ENCODE data around the gene ALOX12. TPM values are rescaled to one million over a fixed set of nuclear protein-coding genes. Genes with fewer than 3 reads are reported as not detected.
"Not testable (repeated sequence)": the region's sequence is repeated elsewhere in the genome, so short reads cannot be mapped to it uniquely, and the experiment has no call there.

The ALOX12 gene, protein sequence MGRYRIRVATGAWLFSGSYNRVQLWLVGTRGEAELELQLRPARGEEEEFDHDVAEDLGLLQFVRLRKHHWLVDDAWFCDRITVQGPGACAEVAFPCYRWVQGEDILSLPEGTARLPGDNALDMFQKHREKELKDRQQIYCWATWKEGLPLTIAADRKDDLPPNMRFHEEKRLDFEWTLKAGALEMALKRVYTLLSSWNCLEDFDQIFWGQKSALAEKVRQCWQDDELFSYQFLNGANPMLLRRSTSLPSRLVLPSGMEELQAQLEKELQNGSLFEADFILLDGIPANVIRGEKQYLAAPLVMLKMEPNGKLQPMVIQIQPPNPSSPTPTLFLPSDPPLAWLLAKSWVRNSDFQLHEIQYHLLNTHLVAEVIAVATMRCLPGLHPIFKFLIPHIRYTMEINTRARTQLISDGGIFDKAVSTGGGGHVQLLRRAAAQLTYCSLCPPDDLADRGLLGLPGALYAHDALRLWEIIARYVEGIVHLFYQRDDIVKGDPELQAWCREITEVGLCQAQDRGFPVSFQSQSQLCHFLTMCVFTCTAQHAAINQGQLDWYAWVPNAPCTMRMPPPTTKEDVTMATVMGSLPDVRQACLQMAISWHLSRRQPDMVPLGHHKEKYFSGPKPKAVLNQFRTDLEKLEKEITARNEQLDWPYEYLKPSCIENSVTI
- 0.95 TPM for polyA plus RNA-seq (2013, experiment 1 of 2)
- 0.87 TPM for polyA plus RNA-seq (2013, experiment 2 of 2)

DNA sequence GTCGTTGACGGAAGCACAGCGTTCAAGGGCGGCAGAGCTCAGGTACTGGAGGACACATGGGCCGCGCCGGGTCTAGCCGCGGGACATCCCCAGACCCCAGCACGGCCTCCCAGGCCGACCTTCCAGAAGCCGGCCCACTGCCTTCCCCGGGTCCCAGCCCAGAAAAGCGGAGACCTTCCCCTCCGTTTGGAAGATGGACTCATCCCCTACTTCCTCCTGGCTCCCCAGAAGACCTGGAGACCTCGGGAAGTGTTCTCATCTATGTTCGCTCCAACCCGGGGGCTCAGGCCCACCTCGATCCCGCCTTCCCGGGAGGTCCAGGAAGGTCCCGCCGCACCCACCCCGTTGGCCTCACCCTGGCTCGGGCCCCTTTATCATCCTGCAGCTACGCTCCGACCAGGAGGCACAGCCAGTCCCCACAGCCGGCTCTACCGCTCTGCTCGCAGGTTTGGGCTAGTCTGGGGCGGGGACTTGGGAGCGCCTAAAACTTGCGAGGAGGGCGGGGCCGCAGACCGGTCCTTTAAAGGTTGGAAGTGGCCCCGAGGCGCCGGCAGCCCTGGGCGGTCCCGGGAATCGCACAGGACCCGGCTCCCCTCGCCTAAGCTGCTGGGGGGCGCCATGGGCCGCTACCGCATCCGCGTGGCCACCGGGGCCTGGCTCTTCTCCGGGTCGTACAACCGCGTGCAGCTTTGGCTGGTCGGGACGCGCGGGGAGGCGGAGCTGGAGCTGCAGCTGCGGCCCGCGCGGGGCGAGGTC lies at the start of gene ALOX12:
TSS of gene ALOX12 (plus strand) at position 550 of the 756 bp plus-strand sequence. CDS start at position 619, 69 bp downstream.
- no peaks in the 10 kb centered on the region for H3K36me3 ChIP-seq (ENCODE audit: control insufficient read depth, insufficient read depth, low read length)
- peak within 1 kb of the TSS; percentile 93 for H3K4me2 ChIP-seq (ENCODE audit: low read length)
- no peaks in the 10 kb centered on the region for H3K79me1 ChIP-seq (ENCODE audit: low read length)
- no peak within 1 kb of the TSS for H2BK5ac ChIP-seq (ENCODE audit: low read length)
- no peak within 1 kb of the TSS for H3K18ac ChIP-seq (ENCODE audit: low read length)
- H3K23ac ChIP-seq (ENCODE audit: low read length), result peak within 1 kb of the TSS; percentile 89
- no peak within 1 kb of the TSS for H3K4ac ChIP-seq (ENCODE audit: low read depth, low read length)
- H4K5ac ChIP-seq (ENCODE audit: low read length), result no peak within 1 kb of the TSS
- DNase-seq, result peak; percentile 72
- peaks cover 2% of the 10 kb centered on the region for H3K27me3 ChIP-seq (ENCODE audit: insufficient read depth, low read length, poor library complexity)
- H2BK120ac ChIP-seq (ENCODE audit: low read depth, low read length), result no peak within 1 kb of the TSS
- no peak within 1 kb of the TSS for H2BK15ac ChIP-seq (replicated peaks; ENCODE audit: low read depth)
- H3K79me2 ChIP-seq (ENCODE audit: control insufficient read depth, insufficient read depth, low read length), result no peaks in the 10 kb centered on the region
- no peak within 1 kb of the TSS for H2AK5ac ChIP-seq (ENCODE audit: low read length)
- H3K4me1 ChIP-seq (ENCODE audit: control insufficient read depth, low read depth, low read length), result no peaks in the 10 kb centered on the region
- no peak within 1 kb of the TSS for H4K8ac ChIP-seq (ENCODE audit: low read depth, low read length)
- H3K56ac ChIP-seq (ENCODE audit: low read length), result peak within 1 kb of the TSS; percentile 85
- peak within 1 kb of the TSS; percentile 35 for H3K4me3 ChIP-seq (ENCODE audit: low read length)
- peak within 1 kb of the TSS; percentile 74 for H3K9ac ChIP-seq (ENCODE audit: low read length)
- no CpG with 5 or more reads among the region's 64 CpGs for WGBS (ENCODE audit: extremely low coverage, insufficient coverage, low lambda C conversion rate)
- H3K27ac ChIP-seq (ENCODE audit: low read depth, low read length), result no peak within 1 kb of the TSS

DNA sequence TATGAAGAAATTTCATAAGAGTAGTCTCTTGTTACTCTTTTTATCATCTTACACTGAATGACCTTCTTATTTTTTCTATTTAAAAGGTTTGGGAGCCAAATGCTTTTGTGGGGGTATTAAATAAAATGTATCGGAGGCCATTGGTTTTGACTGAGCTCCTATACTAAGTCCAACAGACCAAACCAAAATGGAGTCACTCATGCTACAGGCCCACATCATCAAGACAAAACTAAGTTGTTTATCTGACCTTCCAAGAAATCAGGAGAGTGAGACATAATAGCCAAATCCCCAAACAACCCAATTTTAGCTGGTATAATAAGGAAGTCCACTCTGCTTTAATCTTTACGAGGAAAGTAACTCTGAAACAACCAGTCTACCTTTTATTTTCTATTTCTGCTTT lies 48.1 kb upstream of the ALOX12 start:
- Histone ChIP-seq H3K4me2 (ENCODE audit: low read length) (no peak overlapping the region), H3K4ac (ENCODE audit: low read depth, low read length) (no peak overlapping the region), H4K5ac (ENCODE audit: low read length) (no peak overlapping the region), H3K4me3 (ENCODE audit: low read length) (no peak overlapping the region), H3K56ac (ENCODE audit: low read length) (no peak overlapping the region), H2BK120ac (ENCODE audit: low read depth, low read length) (no peak overlapping the region), H3K18ac (ENCODE audit: low read length) (no peak overlapping the region), H3K9ac (ENCODE audit: low read length) (no peak overlapping the region), H2BK5ac (ENCODE audit: low read length) (no peak overlapping the region), H3K23ac (ENCODE audit: low read length) (no peak overlapping the region), H4K8ac (ENCODE audit: low read depth, low read length) (no peak overlapping the region), H3K79me2 (ENCODE audit: control insufficient read depth, insufficient read depth, low read length) (no peaks in the 10 kb centered on the region), H3K27ac (ENCODE audit: low read depth, low read length) (no peak overlapping the region), H3K79me1 (ENCODE audit: low read length) (no peaks in the 10 kb centered on the region), H3K4me1 (ENCODE audit: control insufficient read depth, low read depth, low read length) (no peaks in the 10 kb centered on the region), H2AK5ac (ENCODE audit: low read length) (no peak overlapping the region), H3K36me3 (ENCODE audit: control insufficient read depth, insufficient read depth, low read length) (no peaks in the 10 kb centered on the region), H2BK15ac (replicated peaks; ENCODE audit: low read depth) (no peak overlapping the region), H3K27me3 (ENCODE audit: insufficient read depth, low read length, poor library complexity) (no peaks in the 10 kb centered on the region)
- DNase-seq, result no peak
- no CpG with 5 or more reads among the region's 2 CpGs for WGBS (ENCODE audit: extremely low coverage, insufficient coverage, low lambda C conversion rate)

DNA sequence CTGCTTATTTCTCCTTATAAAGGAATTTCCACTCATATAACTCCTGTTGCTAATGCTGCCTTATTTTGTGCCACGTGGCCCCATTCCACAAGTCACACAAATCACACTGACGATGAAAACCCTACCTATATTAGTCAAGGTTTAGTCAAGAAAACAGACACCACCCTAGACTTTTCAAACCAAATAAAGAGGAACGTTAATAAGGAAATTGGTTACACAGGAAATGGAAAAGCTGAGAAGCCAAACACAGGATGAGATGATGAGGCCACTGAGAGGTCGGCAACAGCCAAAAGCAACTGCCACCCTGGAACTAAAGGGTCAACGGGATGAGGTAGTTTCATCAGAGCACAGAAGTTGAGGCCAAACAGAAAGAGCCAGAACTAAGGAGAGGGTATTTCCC lies 47.3 kb upstream of the ALOX12 start:
- H3K79me1 ChIP-seq (ENCODE audit: low read length), result no peaks in the 10 kb centered on the region
- H3K36me3 ChIP-seq (ENCODE audit: control insufficient read depth, insufficient read depth, low read length), result no peaks in the 10 kb centered on the region
- H2BK15ac ChIP-seq (replicated peaks; ENCODE audit: low read depth), result no peak overlapping the region
- H3K4me1 ChIP-seq (ENCODE audit: control insufficient read depth, low read depth, low read length), result no peaks in the 10 kb centered on the region
- no peak overlapping the region for H3K4ac ChIP-seq (ENCODE audit: low read depth, low read length)
- H3K4me3 ChIP-seq (ENCODE audit: low read length), result no peak overlapping the region
- no peak overlapping the region for H3K4me2 ChIP-seq (ENCODE audit: low read length)
- DNase-seq, result no peak
- H3K56ac ChIP-seq (ENCODE audit: low read length), result no peak overlapping the region
- H2BK5ac ChIP-seq (ENCODE audit: low read length), result no peak overlapping the region
- no CpG with 5 or more reads among the region's 5 CpGs for WGBS (ENCODE audit: extremely low coverage, insufficient coverage, low lambda C conversion rate)
- no peak overlapping the region for H4K8ac ChIP-seq (ENCODE audit: low read depth, low read length)
- H4K5ac ChIP-seq (ENCODE audit: low read length), result no peak overlapping the region
- H3K18ac ChIP-seq (ENCODE audit: low read length), result no peak overlapping the region
- H3K79me2 ChIP-seq (ENCODE audit: control insufficient read depth, insufficient read depth, low read length), result no peaks in the 10 kb centered on the region
- no peak overlapping the region for H2BK120ac ChIP-seq (ENCODE audit: low read depth, low read length)
- no peak overlapping the region for H3K23ac ChIP-seq (ENCODE audit: low read length)
- H3K27me3 ChIP-seq (ENCODE audit: insufficient read depth, low read length, poor library complexity), result no peaks in the 10 kb centered on the region
- no peak overlapping the region for H2AK5ac ChIP-seq (ENCODE audit: low read length)
- no peak overlapping the region for H3K9ac ChIP-seq (ENCODE audit: low read length)
- no peak overlapping the region for H3K27ac ChIP-seq (ENCODE audit: low read depth, low read length)

DNA sequence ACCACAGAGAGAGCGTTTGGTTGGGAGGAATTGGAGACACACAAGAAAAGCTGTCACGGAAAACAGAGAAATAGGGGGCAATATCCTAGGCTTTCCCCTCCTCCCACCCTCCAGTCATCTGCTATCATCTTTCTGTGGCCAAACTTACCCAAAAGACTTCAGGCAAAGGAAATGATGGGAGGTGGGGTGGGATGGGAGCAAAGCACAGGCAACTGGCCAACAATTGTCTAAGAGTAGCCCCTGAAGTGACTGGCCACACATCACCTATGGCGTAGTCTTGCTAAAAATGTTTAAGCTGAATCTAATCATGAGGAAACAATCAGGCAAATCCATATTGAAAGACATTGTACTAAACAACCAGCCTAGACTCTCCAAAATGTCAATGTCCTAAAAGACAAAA lies 46.9 kb upstream of the ALOX12 start:
- Histone ChIP-seq H2BK120ac (ENCODE audit: low read depth, low read length) (no peak overlapping the region), H3K27ac (ENCODE audit: low read depth, low read length) (no peak overlapping the region), H3K4ac (ENCODE audit: low read depth, low read length) (no peak overlapping the region), H3K79me2 (ENCODE audit: control insufficient read depth, insufficient read depth, low read length) (no peaks in the 10 kb centered on the region), H3K4me1 (ENCODE audit: control insufficient read depth, low read depth, low read length) (no peaks in the 10 kb centered on the region), H2BK15ac (replicated peaks; ENCODE audit: low read depth) (no peak overlapping the region), H2AK5ac (ENCODE audit: low read length) (no peak overlapping the region), H3K79me1 (ENCODE audit: low read length) (no peaks in the 10 kb centered on the region), H3K9ac (ENCODE audit: low read length) (no peak overlapping the region), H3K4me2 (ENCODE audit: low read length) (no peak overlapping the region), H4K8ac (ENCODE audit: low read depth, low read length) (no peak overlapping the region), H3K36me3 (ENCODE audit: control insufficient read depth, insufficient read depth, low read length) (no peaks in the 10 kb centered on the region), H3K4me3 (ENCODE audit: low read length) (no peak overlapping the region), H3K18ac (ENCODE audit: low read length) (no peak overlapping the region), H3K27me3 (ENCODE audit: insufficient read depth, low read length, poor library complexity) (no peaks in the 10 kb centered on the region), H2BK5ac (ENCODE audit: low read length) (no peak overlapping the region), H3K56ac (ENCODE audit: low read length) (no peak overlapping the region), H3K23ac (ENCODE audit: low read length) (no peak overlapping the region), H4K5ac (ENCODE audit: low read length) (no peak overlapping the region)
- no CpG with 5 or more reads among the region's 3 CpGs for WGBS (ENCODE audit: extremely low coverage, insufficient coverage, low lambda C conversion rate)
- no peak for DNase-seq

DNA sequence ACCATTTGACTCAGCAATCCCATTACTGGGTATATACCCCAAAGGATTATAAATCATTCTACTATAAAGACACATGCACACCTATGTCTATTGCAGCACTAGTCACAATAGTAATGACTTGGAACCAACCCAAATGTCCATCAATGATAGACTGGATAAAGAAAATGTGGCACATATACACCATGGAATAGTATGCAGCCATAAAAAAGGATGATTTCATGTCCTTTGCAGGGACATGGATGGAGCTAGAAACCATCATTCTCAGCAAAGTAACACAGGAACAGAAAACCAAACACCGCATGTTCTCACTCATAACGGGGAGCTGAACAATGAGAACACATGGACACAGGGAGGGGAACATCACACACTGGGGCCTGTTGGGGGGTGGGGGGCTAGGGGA lies 44.9 kb upstream of the ALOX12 start:
- H3K23ac ChIP-seq (ENCODE audit: low read length); H4K5ac ChIP-seq (ENCODE audit: low read length); H3K36me3 ChIP-seq (ENCODE audit: control insufficient read depth, insufficient read depth, low read length); H3K4me3 ChIP-seq (ENCODE audit: low read length); H3K4me1 ChIP-seq (ENCODE audit: control insufficient read depth, low read depth, low read length); H2AK5ac ChIP-seq (ENCODE audit: low read length); H3K4ac ChIP-seq (ENCODE audit: low read depth, low read length); DNase-seq; H3K27ac ChIP-seq (ENCODE audit: low read depth, low read length); H3K18ac ChIP-seq (ENCODE audit: low read length); H3K79me2 ChIP-seq (ENCODE audit: control insufficient read depth, insufficient read depth, low read length); H2BK5ac ChIP-seq (ENCODE audit: low read length); H3K9ac ChIP-seq (ENCODE audit: low read length); H3K56ac ChIP-seq (ENCODE audit: low read length); H2BK15ac ChIP-seq (replicated peaks; ENCODE audit: low read depth); H3K4me2 ChIP-seq (ENCODE audit: low read length); H4K8ac ChIP-seq (ENCODE audit: low read depth, low read length); H3K27me3 ChIP-seq (ENCODE audit: insufficient read depth, low read length, poor library complexity); H3K79me1 ChIP-seq (ENCODE audit: low read length); H2BK120ac ChIP-seq (ENCODE audit: low read depth, low read length): not testable (repeated sequence)
- WGBS (ENCODE audit: extremely low coverage, insufficient coverage, low lambda C conversion rate), result no CpG with 5 or more reads among the region's 2 CpGs
